ENCODE results near the gene LPCAT1.

GRCh38 chr5:1561402-1561929 is 37.7 kb upstream of the LPCAT1 start:
- TF ChIP-seq CTCF (IDR thresholded peaks at IDR 0.05) (no peak), EP300 (IDR thresholded peaks at IDR 0.05) (no peak), POLR2A (IDR thresholded peaks at IDR 0.05) (no peak)

All from tibial nerve (tissue), 4 donors.